Neutrophil (primary cell): ENCODE data around the gene CDH20.

Experiments
- H3K27ac ChIP-seq: fragments of 200-600 bp; sonication (generic); 2 replicates; pipeline ENCODE4 v1.5.1; 2016; ENCODE audit warnings: mild to moderate bottlenecking, moderate library complexity
- H3K27me3 ChIP-seq: fragments of 200-600 bp; sonication (generic); 2 replicates; pipeline ENCODE4 v1.6.0; 2016; ENCODE audit warnings: mild to moderate bottlenecking
- H3K36me3 ChIP-seq: fragments of 200-600 bp; sonication (generic); 2 replicates; pipeline ENCODE4 v1.5.1; 2017
- H3K4me1 ChIP-seq, 2 experiments: fragments of 200-600 bp in 1 of 2; sonication (generic) in 1 of 2; 1 replicate in 1 of 2; 2 replicates in 1 of 2; pipeline versions ENCODE4 v1.5.1 to v1.6.1; 2013 to 2016; ENCODE audit warnings: low read depth in 1 of 2, low read length in 1 of 2, mild to moderate bottlenecking in 1 of 2, moderate library complexity in 1 of 2; ENCODE audit not compliant: control insufficient read depth in 1 of 2, insufficient read depth in 1 of 2
- H3K4me3 ChIP-seq, 2 experiments: fragments of 200-600 bp in 1 of 2; sonication (generic) in 1 of 2; 1 replicate in 1 of 2; 2 replicates in 1 of 2; pipeline ENCODE4 v1.5.1; 2013 to 2016; ENCODE audit warnings: low read depth in 1 of 2, low read length in 1 of 2, mild to moderate bottlenecking in 1 of 2, moderate library complexity in 1 of 2
- H3K9me3 ChIP-seq: fragments of 200-600 bp; sonication (generic); 2 replicates; pipeline ENCODE4 v1.5.1; 2016
- TF ChIP-seq, protein P1 (sequence below): fragments of 200-600 bp; sonication (generic); IDR thresholded peaks from 2 replicates; pipeline ENCODE4 v1.5.1; 2016; ENCODE audit warnings: antibody characterized with exemption

Gene CDH20

DNA sequence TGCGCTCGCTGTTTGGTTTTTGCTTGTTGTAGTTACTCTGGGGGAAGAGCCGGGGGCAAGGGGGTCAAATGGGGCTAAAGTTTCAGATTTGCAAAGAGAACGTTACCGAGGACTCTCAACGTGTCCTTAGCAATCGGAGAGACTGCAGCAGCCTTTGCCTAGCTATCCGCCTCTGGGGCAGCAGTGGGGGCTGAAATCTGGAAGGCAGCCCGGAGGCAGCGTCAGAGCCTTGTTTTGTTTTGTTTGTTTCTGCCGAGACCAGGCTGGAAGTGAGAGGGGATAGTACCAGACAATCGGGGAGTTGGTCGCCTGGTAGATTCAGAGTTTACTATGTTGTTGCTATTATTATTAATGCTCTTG lies 1.2 kb downstream of the CDH20 start:
- no peak overlapping the region for H3K4me3 ChIP-seq
- no peaks in the 10 kb centered on the region for H3K9me3 ChIP-seq
- H3K36me3 ChIP-seq: no peaks in the 10 kb centered on the region
- H3K27ac ChIP-seq: no peak overlapping the region
- peaks cover 59% of the 10 kb centered on the region for H3K27me3 ChIP-seq
- TF ChIP-seq, protein P1, sequence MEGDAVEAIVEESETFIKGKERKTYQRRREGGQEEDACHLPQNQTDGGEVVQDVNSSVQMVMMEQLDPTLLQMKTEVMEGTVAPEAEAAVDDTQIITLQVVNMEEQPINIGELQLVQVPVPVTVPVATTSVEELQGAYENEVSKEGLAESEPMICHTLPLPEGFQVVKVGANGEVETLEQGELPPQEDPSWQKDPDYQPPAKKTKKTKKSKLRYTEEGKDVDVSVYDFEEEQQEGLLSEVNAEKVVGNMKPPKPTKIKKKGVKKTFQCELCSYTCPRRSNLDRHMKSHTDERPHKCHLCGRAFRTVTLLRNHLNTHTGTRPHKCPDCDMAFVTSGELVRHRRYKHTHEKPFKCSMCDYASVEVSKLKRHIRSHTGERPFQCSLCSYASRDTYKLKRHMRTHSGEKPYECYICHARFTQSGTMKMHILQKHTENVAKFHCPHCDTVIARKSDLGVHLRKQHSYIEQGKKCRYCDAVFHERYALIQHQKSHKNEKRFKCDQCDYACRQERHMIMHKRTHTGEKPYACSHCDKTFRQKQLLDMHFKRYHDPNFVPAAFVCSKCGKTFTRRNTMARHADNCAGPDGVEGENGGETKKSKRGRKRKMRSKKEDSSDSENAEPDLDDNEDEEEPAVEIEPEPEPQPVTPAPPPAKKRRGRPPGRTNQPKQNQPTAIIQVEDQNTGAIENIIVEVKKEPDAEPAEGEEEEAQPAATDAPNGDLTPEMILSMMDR: no peak
- H3K4me1 ChIP-seq: no peaks in the 10 kb centered on the region

DNA sequence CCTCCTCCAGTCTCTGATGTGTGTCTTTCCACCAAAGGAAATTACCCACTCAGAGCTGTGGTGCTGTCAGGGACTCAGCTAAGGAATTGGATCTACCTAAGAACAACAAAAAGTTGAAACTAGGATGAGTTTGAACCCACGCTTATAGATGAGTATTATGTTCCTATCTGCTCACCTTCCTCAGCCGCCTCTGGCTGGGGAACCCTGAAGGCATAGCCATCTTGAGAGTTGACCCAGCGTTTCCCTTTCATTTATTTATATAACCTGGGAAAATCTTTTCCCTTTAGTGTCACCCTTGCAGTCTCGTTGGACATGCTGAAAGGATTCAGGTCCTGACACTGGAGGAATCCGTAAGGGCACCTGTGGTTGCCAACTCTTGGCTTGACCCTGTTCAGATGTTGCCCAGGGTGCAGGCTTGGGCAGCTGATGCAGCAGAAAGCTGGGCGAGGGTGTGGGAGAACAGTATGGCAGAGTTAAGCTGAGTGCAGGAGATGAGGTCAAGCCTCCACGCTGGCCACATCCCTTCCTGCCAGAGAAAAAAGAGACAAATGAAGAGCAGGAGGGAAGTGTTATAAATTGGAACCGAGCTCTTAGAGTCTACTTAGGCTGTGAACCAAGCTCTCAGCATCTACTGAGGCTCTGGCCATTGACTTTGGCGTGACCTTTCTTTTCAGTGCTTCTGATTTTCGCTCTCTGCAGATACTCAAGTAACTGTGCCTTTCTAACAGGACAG lies 1.9 kb downstream of the CDH20 start:
- Histone ChIP-seq H3K27ac (no peak overlapping the region), H3K36me3 (no peaks in the 10 kb centered on the region), H3K9me3 (no peaks in the 10 kb centered on the region), H3K4me3 (no peak overlapping the region), H3K4me1 (no peaks in the 10 kb centered on the region), H3K27me3 (peaks cover 59% of the 10 kb centered on the region)
- TF ChIP-seq, protein P1: no peak

DNA sequence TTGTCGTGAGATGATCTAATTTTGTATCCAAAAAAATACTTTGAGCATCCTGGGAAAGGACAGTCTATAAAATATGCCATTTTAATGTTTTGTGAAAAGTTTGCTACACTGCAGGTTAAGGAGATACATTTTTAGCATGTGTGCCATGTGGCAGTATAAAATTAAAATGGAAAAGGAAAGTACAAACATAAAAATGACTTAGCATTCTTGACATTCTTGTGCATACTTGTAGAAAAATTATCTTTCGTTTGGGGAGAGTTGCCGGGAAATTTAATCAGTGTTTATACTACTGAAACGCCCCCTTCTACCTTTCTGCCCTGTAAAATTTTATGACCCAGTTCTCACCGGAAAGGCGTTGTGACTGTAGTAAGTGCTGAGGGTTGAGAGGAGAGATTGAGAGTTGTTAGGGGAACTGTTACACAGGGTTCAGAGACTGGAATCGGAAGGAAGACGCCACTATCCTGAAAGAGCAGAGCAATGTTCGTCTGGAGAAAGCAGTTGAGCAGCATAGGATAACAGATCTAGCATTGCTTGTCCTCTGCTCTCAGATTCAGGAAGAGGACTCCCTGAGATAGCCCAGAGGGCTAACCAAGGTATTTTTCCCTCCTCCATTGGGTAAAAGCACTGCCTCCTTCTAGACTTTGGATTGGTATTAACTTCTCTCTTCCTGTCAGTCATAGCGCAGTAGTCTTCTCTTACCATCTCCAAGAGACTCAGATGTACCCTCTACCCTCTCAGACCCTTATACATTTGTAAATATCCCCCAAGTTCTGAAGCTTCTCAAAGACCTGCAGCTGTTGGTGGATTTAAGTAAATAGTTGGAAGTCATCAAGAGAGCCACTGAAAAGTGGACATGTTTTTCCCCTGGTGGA lies 2.7 kb downstream of the CDH20 start:
- Histone ChIP-seq H3K4me1 (no peaks in the 10 kb centered on the region), H3K4me3 (no peak overlapping the region), H3K36me3 (no peaks in the 10 kb centered on the region), H3K27ac (no peak overlapping the region), H3K9me3 (no peaks in the 10 kb centered on the region), H3K27me3 (peaks cover 59% of the 10 kb centered on the region)
- TF ChIP-seq, protein P1: no peak

DNA sequence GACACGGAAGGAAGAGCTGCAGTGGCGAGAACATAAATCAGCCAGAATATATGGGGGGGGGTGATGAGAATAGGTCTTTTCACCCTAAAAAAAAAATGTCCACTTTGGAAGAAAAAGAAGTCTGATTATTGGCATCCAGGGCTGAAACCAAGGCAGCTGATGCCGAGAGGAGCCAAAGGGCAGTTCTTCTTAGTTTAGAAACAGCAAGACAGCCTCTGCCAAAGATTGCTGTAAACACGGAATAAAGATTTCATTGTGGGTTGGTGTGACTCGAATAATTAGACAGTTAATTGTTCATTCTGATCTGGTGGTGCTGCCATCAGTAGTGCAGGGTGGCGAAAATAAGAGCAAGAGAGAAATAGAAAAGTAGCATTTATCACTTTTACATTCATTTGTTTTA lies 3.5 kb downstream of the CDH20 start:
- Histone ChIP-seq H3K9me3 (no peaks in the 10 kb centered on the region), H3K27me3 (peaks cover 54% of the 10 kb centered on the region), H3K27ac (no peak overlapping the region), H3K4me1 (no peaks in the 10 kb centered on the region), H3K4me3 (no peak overlapping the region), H3K36me3 (no peaks in the 10 kb centered on the region)
- TF ChIP-seq, protein P1: no peak

DNA sequence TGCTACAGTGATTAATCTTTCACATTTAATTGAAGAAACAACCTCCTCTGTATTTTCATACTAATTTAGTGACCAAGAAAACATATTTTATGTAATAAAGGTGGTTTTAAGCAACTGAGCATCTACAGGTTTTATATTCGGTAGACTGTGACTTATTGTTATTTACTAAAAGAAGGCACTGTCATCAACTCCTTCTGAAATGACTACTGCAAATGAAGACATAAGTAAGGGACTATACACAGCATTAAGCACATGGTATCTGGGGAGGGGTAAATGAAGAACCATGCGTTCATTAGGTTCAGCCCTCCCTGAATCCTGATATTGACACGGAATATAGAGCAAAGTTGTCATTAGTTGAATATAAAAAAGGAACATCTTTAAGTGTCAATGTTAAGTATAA lies 4.3 kb downstream of the CDH20 start:
- Histone ChIP-seq H3K4me3 (no peak overlapping the region), H3K27me3 (peaks cover 46% of the 10 kb centered on the region), H3K9me3 (no peaks in the 10 kb centered on the region), H3K4me1 (no peaks in the 10 kb centered on the region), H3K27ac (no peak overlapping the region), H3K36me3 (no peaks in the 10 kb centered on the region)
- TF ChIP-seq, protein P1: no peak
